Measurements from ENCODE around the gene OR1E1.
"Not testable (repeated sequence)": the region's sequence is repeated elsewhere in the genome, so short reads cannot be mapped to it uniquely, and the experiment has no call there.

Gene OR1E1

DNA sequence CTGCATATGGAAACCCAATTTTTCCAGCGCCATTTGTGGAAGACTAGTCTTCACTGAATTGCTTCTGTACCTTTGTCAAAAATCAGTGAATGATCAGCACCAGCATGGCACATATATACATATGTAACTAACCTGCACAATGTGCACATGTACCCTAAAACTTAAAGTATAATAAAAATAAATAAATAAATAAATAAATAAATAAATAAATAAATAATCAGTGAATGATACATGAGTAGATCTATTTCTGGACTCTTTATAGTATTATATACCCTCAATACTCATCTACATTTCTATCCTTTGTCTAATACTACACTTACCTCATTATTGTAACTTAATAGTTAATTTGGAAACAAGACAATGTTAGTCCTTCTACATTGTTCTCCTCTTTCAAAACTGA lies 5.6 kb upstream of the OR1E1 start:
- not testable (repeated sequence) for H3K27me3 ChIP-seq (ENCODE audit: control insufficient read depth, insufficient read depth, low read length, poor library complexity, severe bottlenecking); H3K27ac ChIP-seq (ENCODE audit: insufficient read depth, low read depth, low read length, poor library complexity, severe bottlenecking); H3K9me3 ChIP-seq (ENCODE audit: control insufficient read depth, low read length); H3K36me3 ChIP-seq (ENCODE audit: control insufficient read depth, insufficient read depth, low read length); H3K4me1 ChIP-seq (ENCODE audit: control insufficient read depth, insufficient read depth, low read length); H3K4me3 ChIP-seq (ENCODE audit: insufficient read depth, low read depth, low read length)
- WGBS, 2 experiments = 64 to 67% methylated on average over 1 of the region's 1 CpG

DNA sequence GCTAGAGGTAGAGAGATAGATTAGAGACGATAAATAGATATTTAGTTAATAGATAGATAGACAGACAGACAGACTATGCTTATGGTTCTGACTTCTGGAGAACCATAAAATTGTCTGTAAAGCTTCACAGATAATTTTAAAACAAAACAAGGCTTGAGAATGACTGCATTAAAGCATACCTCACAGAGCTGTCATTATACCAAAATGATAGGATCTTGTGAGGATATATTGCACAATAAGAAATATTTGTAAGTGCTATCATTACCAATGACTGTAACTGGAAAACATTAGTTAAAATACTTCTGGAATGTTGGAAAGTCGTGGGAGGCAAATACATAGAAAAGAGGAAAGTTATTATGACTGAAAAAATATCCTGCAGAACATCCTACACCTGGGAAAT lies 3.6 kb upstream of the OR1E1 start:
- Histone ChIP-seq H3K27me3 (ENCODE audit: control insufficient read depth, insufficient read depth, low read length, poor library complexity, severe bottlenecking) (no peaks in the 10 kb centered on the region), H3K4me3 (ENCODE audit: insufficient read depth, low read depth, low read length) (no peak overlapping the region), H3K9me3 (ENCODE audit: control insufficient read depth, low read length) (peaks cover 5% of the 10 kb centered on the region), H3K36me3 (ENCODE audit: control insufficient read depth, insufficient read depth, low read length) (no peaks in the 10 kb centered on the region), H3K4me1 (ENCODE audit: control insufficient read depth, insufficient read depth, low read length) (no peaks in the 10 kb centered on the region), H3K27ac (ENCODE audit: insufficient read depth, low read depth, low read length, poor library complexity, severe bottlenecking) (no peak overlapping the region)
- 56 to 70% methylated on average over 2 of the region's 2 CpGs for WGBS, 2 experiments

GRCh38 chr17:3400055-3400454 lies 1.8 kb upstream of the OR1E1 start:
- Histone ChIP-seq H3K36me3 (ENCODE audit: control insufficient read depth, insufficient read depth, low read length) (no peaks in the 10 kb centered on the region), H3K27me3 (ENCODE audit: control insufficient read depth, insufficient read depth, low read length, poor library complexity, severe bottlenecking) (no peaks in the 10 kb centered on the region), H3K4me3 (ENCODE audit: insufficient read depth, low read depth, low read length) (no peak overlapping the region), H3K9me3 (ENCODE audit: control insufficient read depth, low read length) (peaks cover 3% of the 10 kb centered on the region), H3K27ac (ENCODE audit: insufficient read depth, low read depth, low read length, poor library complexity, severe bottlenecking) (no peak overlapping the region), H3K4me1 (ENCODE audit: control insufficient read depth, insufficient read depth, low read length) (no peaks in the 10 kb centered on the region)
- WGBS, 2 experiments = 70 to 72% methylated on average over 6 of the region's 6 CpGs

- H3K27me3 ChIP-seq (ENCODE audit: control insufficient read depth, insufficient read depth, low read length, poor library complexity, severe bottlenecking); H3K36me3 ChIP-seq (ENCODE audit: control insufficient read depth, insufficient read depth, low read length); H3K27ac ChIP-seq (ENCODE audit: insufficient read depth, low read depth, low read length, poor library complexity, severe bottlenecking); H3K4me1 ChIP-seq (ENCODE audit: control insufficient read depth, insufficient read depth, low read length); H3K4me3 ChIP-seq (ENCODE audit: insufficient read depth, low read depth, low read length); H3K9me3 ChIP-seq (ENCODE audit: control insufficient read depth, low read length): not testable (repeated sequence)
- WGBS, 2 experiments = 57 to 59% methylated on average over 7 of the region's 7 CpGs
These were observed 409 bp downstream of the OR1E1 start for GRCh38 chr17:3397801-3398200.

DNA sequence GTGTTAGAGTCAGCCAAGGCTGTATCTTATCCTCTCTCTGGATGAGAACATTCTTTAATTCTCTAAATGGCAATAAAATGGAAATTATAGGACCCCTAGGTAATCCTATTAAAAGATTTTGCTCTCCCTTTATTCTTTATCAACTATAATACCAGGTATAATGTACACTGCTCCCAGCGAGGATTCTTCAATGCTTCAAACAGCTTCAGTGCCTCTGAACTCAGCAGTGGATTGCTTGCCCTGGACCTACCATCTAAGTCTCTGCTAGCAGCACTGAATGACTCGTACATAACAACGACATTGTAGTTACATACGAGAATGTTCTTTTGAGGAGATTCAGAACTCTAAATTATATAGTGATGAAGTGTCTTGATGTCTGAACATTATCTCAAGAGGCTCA lies 8.4 kb downstream of the OR1E1 start:
- WGBS, 2 experiments = 71 to 80% methylated on average over 4 of the region's 4 CpGs
- Histone ChIP-seq H3K27ac (ENCODE audit: insufficient read depth, low read depth, low read length, poor library complexity, severe bottlenecking) (no peak overlapping the region), H3K4me1 (ENCODE audit: control insufficient read depth, insufficient read depth, low read length) (no peaks in the 10 kb centered on the region), H3K4me3 (ENCODE audit: insufficient read depth, low read depth, low read length) (no peak overlapping the region), H3K9me3 (ENCODE audit: control insufficient read depth, low read length) (peaks cover 2% of the 10 kb centered on the region), H3K36me3 (ENCODE audit: control insufficient read depth, insufficient read depth, low read length) (no peaks in the 10 kb centered on the region), H3K27me3 (ENCODE audit: control insufficient read depth, insufficient read depth, low read length, poor library complexity, severe bottlenecking) (peaks cover 18% of the 10 kb centered on the region)

DNA sequence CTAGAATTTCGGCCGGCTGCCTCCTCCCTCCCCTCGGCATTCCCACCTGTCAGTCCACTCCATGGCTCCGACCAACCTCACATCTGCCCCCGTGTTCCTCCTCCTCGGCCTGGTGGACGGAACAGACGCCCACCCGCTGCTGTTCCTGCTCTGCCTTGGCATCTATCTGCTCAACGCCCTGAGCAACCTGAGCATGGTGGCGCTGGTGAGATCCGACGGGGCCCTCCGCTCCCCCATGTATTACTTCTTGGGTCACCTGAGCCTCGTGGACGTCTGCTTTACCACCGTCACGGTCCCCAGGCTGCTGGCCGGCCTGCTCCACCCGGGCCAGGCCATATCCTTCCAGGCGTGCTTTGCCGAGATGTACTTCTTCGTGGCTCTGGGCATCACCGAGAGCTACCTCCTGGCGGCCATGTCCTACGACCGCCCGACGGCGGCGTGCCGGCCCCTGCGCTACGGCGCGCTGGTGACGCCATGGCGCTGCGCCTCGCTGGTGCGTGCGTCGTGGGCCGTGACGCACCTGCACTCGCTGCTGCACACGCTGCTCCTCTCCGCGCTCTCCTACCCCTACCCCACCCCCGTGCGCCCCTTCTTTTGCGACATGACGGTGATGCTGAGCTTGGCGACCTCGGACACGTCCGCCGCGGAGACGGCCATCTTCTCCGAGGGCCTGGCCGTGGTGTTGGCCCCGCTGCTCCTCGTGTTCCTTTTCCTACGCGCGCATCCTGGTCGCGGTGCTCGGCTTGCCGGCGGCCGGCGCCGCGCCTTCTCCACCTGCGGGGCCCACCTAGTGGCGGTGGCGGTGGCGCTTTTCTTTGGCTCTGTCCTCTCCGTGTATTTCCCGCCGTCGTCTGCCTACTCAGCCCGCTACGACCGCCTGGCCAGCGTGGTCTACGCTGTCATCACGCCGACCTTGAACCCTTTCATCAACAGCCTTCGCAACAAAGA lies 12.1 kb downstream of the OR1E1 start, which contains the start of gene OR3A2:
Gene OR3A2, minus strand, starts transcription at position 440 of the 948 bp plus-strand sequence.
- Histone ChIP-seq H3K4me1 (ENCODE audit: control insufficient read depth, insufficient read depth, low read length) (no peaks in the 10 kb centered on the region), H3K4me3 (ENCODE audit: insufficient read depth, low read depth, low read length) (no peak within 1 kb of the TSS), H3K27me3 (ENCODE audit: control insufficient read depth, insufficient read depth, low read length, poor library complexity, severe bottlenecking) (peaks cover 18% of the 10 kb centered on the region)

DNA sequence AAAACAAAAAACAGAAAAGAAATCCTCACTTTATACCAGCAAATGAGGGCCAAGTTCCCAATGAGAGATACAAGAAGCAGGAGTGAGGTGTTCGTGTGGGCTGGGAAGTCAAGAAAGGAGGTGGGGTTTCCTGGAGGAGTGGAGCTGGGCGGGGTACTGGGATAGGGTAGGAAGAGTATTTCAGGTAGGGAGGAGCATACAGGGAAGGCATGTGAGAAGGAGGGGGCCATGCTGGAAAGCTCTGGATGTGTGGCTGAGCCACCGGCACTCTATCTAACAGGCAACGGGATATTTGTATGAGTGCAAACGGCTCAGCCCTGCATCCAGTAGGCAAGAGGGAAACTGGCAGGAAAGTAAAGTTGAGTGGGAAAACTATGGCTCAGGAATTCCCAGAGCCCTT lies 16.3 kb downstream of the OR1E1 start:
- no peak overlapping the region for H3K4me3 ChIP-seq (ENCODE audit: insufficient read depth, low read depth, low read length)
- H3K27ac ChIP-seq (ENCODE audit: insufficient read depth, low read depth, low read length, poor library complexity, severe bottlenecking) = no peak overlapping the region
- WGBS, 2 experiments = 77 to 83% methylated on average over 5 of the region's 5 CpGs
- no peaks in the 10 kb centered on the region for H3K4me1 ChIP-seq (ENCODE audit: control insufficient read depth, insufficient read depth, low read length)
- H3K9me3 ChIP-seq (ENCODE audit: control insufficient read depth, low read length) = no peaks in the 10 kb centered on the region
- no peaks in the 10 kb centered on the region for H3K36me3 ChIP-seq (ENCODE audit: control insufficient read depth, insufficient read depth, low read length)
- peaks cover 15% of the 10 kb centered on the region for H3K27me3 ChIP-seq (ENCODE audit: control insufficient read depth, insufficient read depth, low read length, poor library complexity, severe bottlenecking)

More for the DNA sequence above, 12.1 kb downstream of the OR1E1 start, which contains the start of gene OR3A2:
- WGBS, 2 experiments = 71 to 72% methylated on average over 92 of the region's 92 CpGs
- Histone ChIP-seq H3K9me3 (ENCODE audit: control insufficient read depth, low read length) (no peaks in the 10 kb centered on the region), H3K27ac (ENCODE audit: insufficient read depth, low read depth, low read length, poor library complexity, severe bottlenecking) (no peak within 1 kb of the TSS), H3K36me3 (ENCODE audit: control insufficient read depth, insufficient read depth, low read length) (no peaks in the 10 kb centered on the region)

DNA sequence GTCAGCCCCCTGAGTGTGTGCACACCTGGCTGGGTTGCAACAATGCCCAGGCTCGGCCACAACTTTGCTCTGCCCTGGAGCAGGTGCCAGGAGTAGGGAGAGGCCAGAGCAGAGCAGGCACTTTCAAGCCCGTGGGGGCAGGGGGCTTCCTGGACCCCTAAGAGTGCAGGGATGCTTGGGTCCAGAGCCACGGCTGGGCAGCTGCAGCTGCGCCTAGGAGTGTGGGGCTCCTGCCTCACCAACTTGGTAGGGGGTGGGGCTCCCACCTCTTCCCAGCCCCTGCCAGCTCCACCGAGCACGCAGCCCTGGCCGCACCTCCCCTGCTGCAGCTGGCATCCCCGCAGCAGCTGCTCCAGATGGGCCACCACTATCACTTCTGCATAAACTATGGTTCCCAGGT lies 19.9 kb downstream of the OR1E1 start:
- H3K4me3 ChIP-seq (ENCODE audit: insufficient read depth, low read depth, low read length) = no peak overlapping the region
- H3K4me1 ChIP-seq (ENCODE audit: control insufficient read depth, insufficient read depth, low read length) = no peaks in the 10 kb centered on the region
- 80 to 82% methylated on average over 8 of the region's 8 CpGs for WGBS, 2 experiments
- H3K36me3 ChIP-seq (ENCODE audit: control insufficient read depth, insufficient read depth, low read length) = no peaks in the 10 kb centered on the region
- no peak overlapping the region for H3K27ac ChIP-seq (ENCODE audit: insufficient read depth, low read depth, low read length, poor library complexity, severe bottlenecking)
- no peaks in the 10 kb centered on the region for H3K9me3 ChIP-seq (ENCODE audit: control insufficient read depth, low read length)
- H3K27me3 ChIP-seq (ENCODE audit: control insufficient read depth, insufficient read depth, low read length, poor library complexity, severe bottlenecking) = no peaks in the 10 kb centered on the region

DNA sequence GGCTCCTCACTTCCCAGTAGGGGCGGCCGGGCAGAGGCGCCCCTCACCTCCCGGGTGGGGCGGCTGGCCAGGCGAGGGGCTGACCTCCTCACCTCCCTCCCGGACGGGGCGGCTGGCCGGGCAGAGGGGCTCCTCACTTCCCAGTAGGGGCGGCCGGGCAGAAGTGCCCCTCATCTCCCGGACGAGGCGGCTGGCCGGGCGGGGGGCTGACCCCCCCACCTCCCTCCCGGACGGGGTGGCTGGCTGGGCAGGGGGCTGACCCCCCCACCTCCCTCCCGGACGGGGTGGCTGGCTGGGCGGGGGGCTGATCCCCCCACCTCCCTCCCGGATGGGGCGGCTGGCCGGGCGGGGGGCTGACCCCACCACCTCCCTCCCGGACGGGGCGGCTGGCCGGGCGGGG lies 27.0 kb downstream of the OR1E1 start:
- not testable (repeated sequence) for H3K9me3 ChIP-seq (ENCODE audit: control insufficient read depth, low read length)
- WGBS, 2 experiments = 89 to 94% methylated on average over 31 of the region's 31 CpGs

More for the DNA sequence above, 27.0 kb downstream of the OR1E1 start:
- not testable (repeated sequence) for H3K4me1 ChIP-seq (ENCODE audit: control insufficient read depth, insufficient read depth, low read length); H3K4me3 ChIP-seq (ENCODE audit: insufficient read depth, low read depth, low read length); H3K36me3 ChIP-seq (ENCODE audit: control insufficient read depth, insufficient read depth, low read length); H3K27me3 ChIP-seq (ENCODE audit: control insufficient read depth, insufficient read depth, low read length, poor library complexity, severe bottlenecking); H3K27ac ChIP-seq (ENCODE audit: insufficient read depth, low read depth, low read length, poor library complexity, severe bottlenecking)

Measured in ectodermal cell (in vitro differentiated cells).